Measurements from ENCODE around the gene RIMS1. TPM values are rescaled to one million over a fixed set of nuclear protein-coding genes. Genes with fewer than 3 reads are reported as not detected.

RIMS1 gene
- total RNA-seq, 4 donors from 2014 or later = 0.63 to 2.4 (median 1.6) TPM

DNA sequence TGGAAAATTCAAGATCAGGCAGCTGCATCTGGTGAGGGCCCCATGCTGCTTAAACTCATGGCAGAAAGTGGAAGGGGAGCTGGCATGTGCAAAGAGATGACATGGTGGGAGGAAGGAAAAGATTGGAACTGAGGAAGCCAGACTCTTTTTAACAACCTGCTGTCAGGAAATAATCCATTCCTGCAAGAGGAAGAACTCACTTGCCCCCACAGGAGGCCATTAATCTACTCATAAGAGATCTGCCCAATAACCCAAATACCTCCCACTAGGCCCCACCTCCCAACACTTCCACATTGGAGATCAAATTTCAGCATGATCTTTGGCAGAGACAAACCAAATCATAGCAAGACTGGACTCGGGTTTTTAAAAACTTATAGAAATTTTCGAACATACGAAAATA lies 535.0 kb downstream of the RIMS1 start:
- DNase-seq (ENCODE audit: low spot score) = no peak
- TF ChIP-seq, protein P1, sequence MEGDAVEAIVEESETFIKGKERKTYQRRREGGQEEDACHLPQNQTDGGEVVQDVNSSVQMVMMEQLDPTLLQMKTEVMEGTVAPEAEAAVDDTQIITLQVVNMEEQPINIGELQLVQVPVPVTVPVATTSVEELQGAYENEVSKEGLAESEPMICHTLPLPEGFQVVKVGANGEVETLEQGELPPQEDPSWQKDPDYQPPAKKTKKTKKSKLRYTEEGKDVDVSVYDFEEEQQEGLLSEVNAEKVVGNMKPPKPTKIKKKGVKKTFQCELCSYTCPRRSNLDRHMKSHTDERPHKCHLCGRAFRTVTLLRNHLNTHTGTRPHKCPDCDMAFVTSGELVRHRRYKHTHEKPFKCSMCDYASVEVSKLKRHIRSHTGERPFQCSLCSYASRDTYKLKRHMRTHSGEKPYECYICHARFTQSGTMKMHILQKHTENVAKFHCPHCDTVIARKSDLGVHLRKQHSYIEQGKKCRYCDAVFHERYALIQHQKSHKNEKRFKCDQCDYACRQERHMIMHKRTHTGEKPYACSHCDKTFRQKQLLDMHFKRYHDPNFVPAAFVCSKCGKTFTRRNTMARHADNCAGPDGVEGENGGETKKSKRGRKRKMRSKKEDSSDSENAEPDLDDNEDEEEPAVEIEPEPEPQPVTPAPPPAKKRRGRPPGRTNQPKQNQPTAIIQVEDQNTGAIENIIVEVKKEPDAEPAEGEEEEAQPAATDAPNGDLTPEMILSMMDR (IDR thresholded peaks at IDR 0.05) = no peak
- ATAC-seq (ENCODE audit: low FRiP score) = no peak

DNA sequence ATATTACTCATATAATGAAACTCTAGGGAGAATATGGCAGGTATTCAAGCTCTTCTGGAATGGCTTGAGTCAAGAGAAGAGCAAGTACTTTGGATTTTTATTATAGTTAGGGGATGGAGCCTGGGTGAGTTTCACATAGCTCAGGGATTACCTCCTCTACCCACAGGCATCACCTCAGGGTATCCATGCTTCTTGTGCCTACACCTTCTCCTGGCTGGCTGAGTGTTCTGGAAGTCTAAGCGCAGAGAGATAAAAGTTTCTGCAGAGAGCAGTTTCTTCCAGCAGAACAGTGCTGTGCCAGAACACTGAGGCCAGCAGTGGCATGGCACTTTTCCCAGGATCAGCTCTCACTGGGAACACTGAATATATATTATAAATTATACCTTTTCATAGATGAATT lies 535.8 kb downstream of the RIMS1 start:
- no peak for DNase-seq (ENCODE audit: low spot score)
- TF ChIP-seq, protein P1 (IDR thresholded peaks at IDR 0.05) = no peak
- no peak for ATAC-seq (ENCODE audit: low FRiP score)

DNA sequence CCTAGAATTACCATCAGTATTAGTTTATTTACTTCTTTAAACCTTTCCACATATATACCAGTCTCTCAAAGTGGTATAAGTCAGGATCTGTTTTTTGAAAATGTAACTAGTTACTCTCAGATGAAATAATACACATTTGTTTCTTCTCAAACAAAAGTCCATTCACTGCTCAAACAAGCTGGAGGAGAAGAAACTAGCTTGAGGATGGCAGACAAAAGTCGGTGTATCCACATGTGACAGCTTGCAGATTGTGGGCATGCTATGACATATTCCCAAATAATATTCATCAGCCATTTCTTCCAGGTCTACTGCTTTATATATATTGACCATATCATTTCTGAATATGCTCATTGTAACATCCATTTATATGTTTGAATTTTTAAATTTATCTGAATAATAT lies 538.1 kb downstream of the RIMS1 start:
- DNase-seq (ENCODE audit: low spot score) (no peak), ATAC-seq (ENCODE audit: low FRiP score) (no peak)
- TF ChIP-seq, protein P1 (IDR thresholded peaks at IDR 0.05) = no peak

DNA sequence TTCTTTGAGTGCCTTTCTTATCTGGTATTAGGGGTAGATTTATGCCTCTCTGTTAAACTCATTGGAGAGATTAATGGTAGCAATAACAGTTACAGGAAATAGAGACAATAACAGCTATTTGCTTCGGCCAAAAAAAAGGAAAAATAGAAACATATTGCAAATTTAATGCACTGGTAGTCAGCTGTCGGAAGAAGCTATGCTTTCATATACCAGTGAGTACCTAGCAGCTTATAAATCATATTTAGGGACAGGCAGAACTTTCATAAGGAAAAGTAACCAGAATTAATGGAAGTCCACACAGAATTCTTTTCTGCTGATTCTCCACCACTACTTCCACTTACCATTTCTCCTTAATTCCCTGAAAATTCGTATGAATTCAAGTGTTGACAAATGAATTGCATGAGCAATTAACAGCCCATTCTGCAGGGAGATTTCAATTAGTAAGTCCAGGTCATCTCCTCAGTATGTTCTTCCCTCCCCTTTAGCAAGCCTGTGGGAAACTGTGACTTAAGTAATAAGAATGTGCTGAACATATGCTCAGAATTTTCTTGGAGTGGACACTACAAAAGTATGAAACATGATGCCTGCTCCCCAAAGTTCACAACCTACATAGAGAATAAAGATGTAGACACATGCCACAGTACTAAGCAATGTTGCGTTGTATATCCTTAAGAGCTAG lies 538.8 kb downstream of the RIMS1 start:
- DNase-seq (ENCODE audit: low spot score) (no peak), ATAC-seq (ENCODE audit: low FRiP score) (no peak)
- TF ChIP-seq, protein P1 (IDR thresholded peaks at IDR 0.05) = no peak

DNA sequence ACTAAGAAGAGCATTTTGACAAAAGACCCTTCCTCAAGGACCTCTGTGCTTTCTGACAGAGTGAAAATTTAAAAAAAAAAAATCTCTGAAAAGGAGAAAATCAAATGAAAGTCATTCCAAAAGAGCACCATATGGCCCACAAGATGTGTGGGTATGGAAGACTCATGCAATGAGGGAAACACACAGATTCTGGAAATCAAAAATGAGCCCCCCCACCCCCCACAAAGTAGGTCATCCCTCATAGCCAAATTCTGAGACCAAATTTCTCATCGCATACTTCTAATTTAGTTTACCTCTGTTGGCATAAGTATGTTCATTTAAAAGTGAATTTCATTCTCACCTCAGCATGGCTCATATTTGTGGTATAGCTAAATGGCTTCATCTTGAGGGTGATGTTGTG lies 554.3 kb downstream of the RIMS1 start:
- ATAC-seq (ENCODE audit: low FRiP score) (no peak), DNase-seq (ENCODE audit: low spot score) (no peak)
- TF ChIP-seq, protein P1 (IDR thresholded peaks at IDR 0.05) = no peak

DNA sequence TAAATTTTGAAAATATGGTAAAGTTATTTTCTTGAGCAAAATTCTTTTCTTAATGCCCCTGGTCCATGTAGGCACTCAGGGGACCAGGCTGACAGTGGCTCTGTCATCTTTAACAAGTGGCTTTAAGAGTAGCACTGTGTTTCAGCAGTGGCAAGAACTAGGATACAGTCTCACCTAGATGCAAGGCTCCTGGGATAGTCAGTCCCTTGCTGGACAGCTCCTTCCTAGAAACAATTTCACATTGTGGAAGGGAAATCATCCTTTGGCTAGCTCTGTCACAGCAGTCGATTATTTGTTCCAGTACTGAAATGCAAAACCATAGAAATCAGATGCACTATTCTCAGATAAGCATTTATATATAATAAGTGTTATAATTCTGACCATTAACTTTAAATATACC lies 560.1 kb downstream of the RIMS1 start:
- ATAC-seq (ENCODE audit: low FRiP score) = no peak
- no peak for DNase-seq (ENCODE audit: low spot score)
- TF ChIP-seq, protein P1 (IDR thresholded peaks at IDR 0.05) = no peak
